HepG2 (cell line): ENCODE results near the gene HP1BP3.

Experiments used
- ARHGAP35 ChIP-seq: sonication (generic); formaldehyde crosslinking; IDR thresholded peaks from 2 replicates; pipeline ENCODE4 v1.9.0; 2022; ENCODE audit warnings: mild to moderate bottlenecking, inconsistent platforms, moderate library complexity, missing genetic modification reagents, borderline replicate concordance
- EP300 ChIP-seq, 3 experiments: sonication (generic) in 1 of 3; formaldehyde crosslinking in 1 of 3; IDR thresholded peaks; 2 replicates each; pipeline versions ENCODE4 v1.5.1 to v1.6.1; 2011 to 2020; ENCODE audit warnings: low read depth in 2 of 3, low read length in 2 of 3, borderline replicate concordance in 1 of 3, improper control_type of control experiment in 1 of 3, mild to moderate bottlenecking in 1 of 3, missing genetic modification reagents in 1 of 3, moderate library complexity in 1 of 3
- EZH2 ChIP-seq: conservative IDR thresholded peaks from 2 replicates; pipeline ENCODE4 v1.6.1; 2012; ENCODE audit warnings: mild to moderate bottlenecking, low read depth, low read length, moderate library complexity
- GABPA ChIP-seq, 2 experiments: IDR thresholded peaks; 2 replicates each; pipeline ENCODE4 v1.6.1; 2011 to 2016; ENCODE audit warnings: low read depth in 2 of 2, low read length in 1 of 2, missing biosample characterization in 1 of 2, missing genetic modification characterization in 1 of 2
- POLR2AphosphoS5 ChIP-seq: IDR thresholded peaks from 2 replicates; pipeline ENCODE4 v1.6.1; 2012; ENCODE audit warnings: low read depth, low read length
- RXRA ChIP-seq: sonication (generic); formaldehyde crosslinking; IDR thresholded peaks from 2 replicates; pipeline ENCODE4 v1.5.1; 2020; ENCODE audit warnings: missing genetic modification reagents
- XRCC5 ChIP-seq: fragments of 200-400 bp; formaldehyde crosslinking; optimal IDR thresholded peaks from 2 replicates; pipeline ENCODE3; 2017; ENCODE audit warnings: mild to moderate bottlenecking, low read length
- ZBTB8A ChIP-seq: sonication (generic); formaldehyde crosslinking; IDR thresholded peaks from 2 replicates; pipeline ENCODE4 v1.4.0; 2020; ENCODE audit warnings: mild to moderate bottlenecking, low read depth, missing genetic modification reagents, borderline replicate concordance
- ZNF83 ChIP-seq: sonication (generic); formaldehyde crosslinking; IDR thresholded peaks from 2 replicates; pipeline ENCODE4 v1.4.0; 2020; ENCODE audit warnings: missing genetic modification reagents, mild to moderate bottlenecking, borderline replicate concordance
- TF ChIP-seq, protein P1 (sequence below): sonication (generic); formaldehyde crosslinking; IDR thresholded peaks from 2 replicates; pipeline ENCODE4 v1.5.0; 2020; ENCODE audit warnings: missing genetic modification reagents
- TF ChIP-seq, protein P2 (sequence below): sonication (generic); formaldehyde crosslinking; IDR thresholded peaks from 2 replicates; pipeline ENCODE4 v1.4.0; 2020; ENCODE audit warnings: low read depth, missing genetic modification reagents

DNA sequence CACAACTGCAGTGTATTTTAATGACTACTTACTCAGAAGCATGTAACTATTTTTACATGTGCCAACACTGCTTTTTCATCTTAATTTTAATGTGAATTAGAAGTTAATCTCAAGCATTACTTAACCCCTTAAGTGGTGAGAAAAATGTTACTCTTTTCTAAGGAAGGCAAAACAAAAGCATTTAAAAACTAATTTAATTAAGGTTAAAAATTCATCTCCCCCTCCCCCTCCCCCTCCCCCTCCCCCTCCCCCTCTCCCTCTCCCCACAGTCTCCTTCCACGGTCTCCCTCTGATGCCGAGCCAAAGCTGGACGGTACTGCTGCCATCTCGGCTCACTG is 27.4 kb upstream of the HP1BP3 start:
- TF ChIP-seq RXRA (CRISPR knock-in tag) = no peak
- no peak for TF ChIP-seq ZBTB8A
- no peak for TF ChIP-seq ARHGAP35 (CRISPR knock-in tag)
- no peak for TF ChIP-seq EP300 (IDR thresholded peaks at IDR 0.05; ENCODE audit: low read depth in 2 of 2, low read length in 2 of 2)
- no peak for TF ChIP-seq EP300 (CRISPR knock-in tag; IDR thresholded peaks at IDR 0.05; ENCODE audit: borderline replicate concordance)
- TF ChIP-seq, protein P1, sequence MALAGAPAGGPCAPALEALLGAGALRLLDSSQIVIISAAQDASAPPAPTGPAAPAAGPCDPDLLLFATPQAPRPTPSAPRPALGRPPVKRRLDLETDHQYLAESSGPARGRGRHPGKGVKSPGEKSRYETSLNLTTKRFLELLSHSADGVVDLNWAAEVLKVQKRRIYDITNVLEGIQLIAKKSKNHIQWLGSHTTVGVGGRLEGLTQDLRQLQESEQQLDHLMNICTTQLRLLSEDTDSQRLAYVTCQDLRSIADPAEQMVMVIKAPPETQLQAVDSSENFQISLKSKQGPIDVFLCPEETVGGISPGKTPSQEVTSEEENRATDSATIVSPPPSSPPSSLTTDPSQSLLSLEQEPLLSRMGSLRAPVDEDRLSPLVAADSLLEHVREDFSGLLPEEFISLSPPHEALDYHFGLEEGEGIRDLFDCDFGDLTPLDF (CRISPR knock-in tag) = no peak
- TF ChIP-seq, protein P2, sequence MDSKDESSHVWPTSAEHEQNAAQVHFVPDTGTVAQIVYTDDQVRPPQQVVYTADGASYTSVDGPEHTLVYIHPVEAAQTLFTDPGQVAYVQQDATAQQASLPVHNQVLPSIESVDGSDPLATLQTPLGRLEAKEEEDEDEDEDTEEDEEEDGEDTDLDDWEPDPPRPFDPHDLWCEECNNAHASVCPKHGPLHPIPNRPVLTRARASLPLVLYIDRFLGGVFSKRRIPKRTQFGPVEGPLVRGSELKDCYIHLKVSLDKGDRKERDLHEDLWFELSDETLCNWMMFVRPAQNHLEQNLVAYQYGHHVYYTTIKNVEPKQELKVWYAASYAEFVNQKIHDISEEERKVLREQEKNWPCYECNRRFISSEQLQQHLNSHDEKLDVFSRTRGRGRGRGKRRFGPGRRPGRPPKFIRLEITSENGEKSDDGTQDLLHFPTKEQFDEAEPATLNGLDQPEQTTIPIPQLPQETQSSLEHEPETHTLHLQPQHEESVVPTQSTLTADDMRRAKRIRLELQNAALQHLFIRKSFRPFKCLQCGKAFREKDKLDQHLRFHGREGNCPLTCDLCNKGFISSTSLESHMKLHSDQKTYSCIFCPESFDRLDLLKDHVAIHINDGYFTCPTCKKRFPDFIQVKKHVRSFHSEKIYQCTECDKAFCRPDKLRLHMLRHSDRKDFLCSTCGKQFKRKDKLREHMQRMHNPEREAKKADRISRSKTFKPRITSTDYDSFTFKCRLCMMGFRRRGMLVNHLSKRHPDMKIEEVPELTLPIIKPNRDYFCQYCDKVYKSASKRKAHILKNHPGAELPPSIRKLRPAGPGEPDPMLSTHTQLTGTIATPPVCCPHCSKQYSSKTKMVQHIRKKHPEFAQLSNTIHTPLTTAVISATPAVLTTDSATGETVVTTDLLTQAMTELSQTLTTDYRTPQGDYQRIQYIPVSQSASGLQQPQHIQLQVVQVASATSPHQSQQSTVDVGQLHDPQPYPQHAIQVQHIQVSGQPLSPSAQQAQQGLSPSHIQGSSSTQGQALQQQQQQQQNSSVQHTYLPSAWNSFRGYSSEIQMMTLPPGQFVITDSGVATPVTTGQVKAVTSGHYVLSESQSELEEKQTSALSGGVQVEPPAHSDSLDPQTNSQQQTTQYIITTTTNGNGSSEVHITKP = no peak
- TF ChIP-seq GABPA (IDR thresholded peaks at IDR 0.05; ENCODE audit: low read depth, low read length) = no peak
- TF ChIP-seq GABPA (CRISPR knock-in tag; IDR thresholded peaks at IDR 0.05; ENCODE audit: low read depth) = no peak
- no peak for TF ChIP-seq XRCC5
- no peak for TF ChIP-seq ZNF83 (CRISPR knock-in tag)
- TF ChIP-seq POLR2AphosphoS5 = no peak
- TF ChIP-seq EZH2 = no peak
